HepG2 (cell line): ENCODE data around the gene HES1. TPM values are rescaled to one million over a fixed set of nuclear protein-coding genes. Genes with fewer than 3 reads are reported as not detected.

Experiments used
- MAZ ChIP-seq, 2 experiments: sonication (generic) in 1 of 2; formaldehyde crosslinking in 1 of 2; IDR thresholded peaks; 2 replicates each; pipeline versions ENCODE4 v1.5.0 to v1.6.1; 2012 to 2020; ENCODE audit warnings: low read depth in 2 of 2, mild to moderate bottlenecking in 2 of 2, borderline replicate concordance in 1 of 2, improper control_type of control experiment in 1 of 2, low read length in 1 of 2, missing genetic modification reagents in 1 of 2, moderate library complexity in 1 of 2
- MYC ChIP-seq: sonication (generic); formaldehyde crosslinking; IDR thresholded peaks from 2 replicates; pipeline ENCODE4 v1.9.0; 2021; ENCODE audit warnings: missing genetic modification reagents, borderline replicate concordance
- RBFOX2 ChIP-seq: fragments of 200-400 bp; formaldehyde crosslinking; IDR thresholded peaks from 2 replicates; pipeline ENCODE4 v1.6.1; 2017; ENCODE audit warnings: low read depth, mild to moderate bottlenecking, low read length
- RBM22 ChIP-seq: fragments of 200-400 bp; formaldehyde crosslinking; optimal IDR thresholded peaks from 2 replicates; pipeline ENCODE3; 2017; ENCODE audit warnings: mild to moderate bottlenecking, low read length, moderate library complexity
- ZFAT ChIP-seq: sonication (generic); formaldehyde crosslinking; conservative IDR thresholded peaks from 2 replicates; pipeline ENCODE4 v1.8.1; 2023; ENCODE audit warnings: missing genetic modification reagents, inconsistent platforms
- ZNF160 ChIP-seq: sonication (generic); formaldehyde crosslinking; IDR thresholded peaks from 2 replicates; pipeline ENCODE4 v1.8.0; 2022; ENCODE audit warnings: mild to moderate bottlenecking, inconsistent platforms, missing genetic modification reagents
- ZNF343 ChIP-seq: sonication (generic); formaldehyde crosslinking; IDR thresholded peaks from 2 replicates; pipeline ENCODE4 v1.4.0; 2020; ENCODE audit warnings: mild to moderate bottlenecking, missing genetic modification reagents
- ZNF441 ChIP-seq: sonication (generic); formaldehyde crosslinking; IDR thresholded peaks from 2 replicates; pipeline ENCODE4 v1.7.0; 2021; ENCODE audit warnings: missing genetic modification reagents, borderline replicate concordance
- polyA plus RNA-seq, 8 experiments: library from polyadenylated mRNA; depleted of rRNA in 3 of 8; stranded (reverse) in 7 of 8; unstranded in 1 of 8; fragments of >200 nt; fragmentation: Illumina TruSeq in 4 of 8; extraction: Trizol in 4 of 8; gene quantifications; 2 replicates each; pipeline versions ENCODE4 v1.2.1 to v1.2.3, GENCODE V29; 2011 to 2016; ENCODE audit warnings: low read depth in 4 of 8, missing spikeins in 1 of 8, mixed read lengths in 1 of 8; ENCODE audit not compliant: insufficient read depth in 1 of 8
- total RNA-seq, 5 experiments: library from RNA; depleted of rRNA; stranded (reverse); fragments of >200 nt; fragmentation: Illumina TruSeq; extraction: Trizol; gene quantifications; 2 replicates each; pipeline ENCODE4 v1.2.3, GENCODE V29; 2016; ENCODE audit warnings: low read depth in 1 of 5
- TF ChIP-seq, protein P1 (sequence below), 2 experiments: fragments of 450-650 bp in 1 of 2; sonication (generic) in 1 of 2; formaldehyde crosslinking in 1 of 2; IDR thresholded peaks; 2 replicates each; pipeline versions ENCODE4 v1.6.1 to v1.8.0; 2016 to 2022; ENCODE audit warnings: antibody characterized with exemption in 1 of 2, mild to moderate bottlenecking in 1 of 2, missing genetic modification reagents in 1 of 2
- TF ChIP-seq, protein P2 (sequence below): sonication (generic); formaldehyde crosslinking; IDR thresholded peaks from 2 replicates; pipeline ENCODE4 v1.4.0; 2020; ENCODE audit warnings: missing genetic modification reagents
- TF ChIP-seq, protein P3 (sequence below): IDR thresholded peaks from 2 replicates; pipeline ENCODE4 v1.6.1; 2012; ENCODE audit warnings: low read depth, low read length, improper control_type of control experiment
- TF ChIP-seq, protein P4 (sequence below): sonication (generic); formaldehyde crosslinking; IDR thresholded peaks from 2 replicates; pipeline ENCODE4 v1.8.1; 2023; ENCODE audit warnings: mild to moderate bottlenecking, missing genetic modification reagents, borderline replicate concordance

The HES1 gene
- total and polyA plus RNA-seq, 2 of the 13 experiments (the other 11 are each of a cell fraction or from before 2014, with no cell fraction given) = 15.4 to 19.8 TPM

DNA sequence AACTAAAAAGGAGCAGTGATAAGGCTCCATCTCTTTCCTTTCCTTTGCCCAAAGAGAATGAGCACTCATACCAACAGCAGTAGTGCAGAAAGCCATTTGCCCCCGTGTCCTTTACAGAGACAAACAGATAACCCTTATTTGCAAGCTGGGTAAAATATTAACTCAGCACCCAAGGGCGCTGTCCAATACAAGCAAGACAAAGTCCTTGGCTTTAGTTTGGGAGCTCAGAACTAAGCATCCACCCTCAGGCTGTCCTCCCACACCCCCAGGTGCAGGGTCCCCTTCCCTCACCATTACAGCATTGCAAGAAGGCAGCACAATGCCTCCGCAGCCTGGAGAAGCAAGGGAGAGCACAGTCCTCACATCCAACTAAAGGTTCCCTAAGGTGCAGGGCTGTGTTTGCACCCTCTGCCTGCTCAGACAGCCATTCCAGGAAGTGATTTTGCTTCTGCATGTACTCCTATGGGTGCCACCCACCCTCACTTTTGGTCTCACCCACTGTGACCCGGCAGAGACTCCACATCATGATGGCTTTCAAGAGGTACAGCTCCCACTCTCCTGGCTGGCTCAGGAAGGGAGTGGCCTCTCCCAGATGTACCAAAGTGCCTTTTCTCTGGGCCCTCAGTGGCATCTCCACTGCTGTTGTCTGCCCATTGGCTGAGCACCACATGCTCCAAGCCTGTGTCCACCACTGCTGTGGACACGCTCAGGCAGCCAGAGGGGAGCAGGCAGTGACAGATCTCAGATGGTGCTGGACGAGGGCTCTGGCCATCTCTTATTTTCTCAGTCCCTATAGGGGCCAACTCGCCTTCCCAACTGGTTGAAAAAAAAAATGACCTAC lies 34.1 kb upstream of the HES1 start (continued):
- TF ChIP-seq, protein P1, sequence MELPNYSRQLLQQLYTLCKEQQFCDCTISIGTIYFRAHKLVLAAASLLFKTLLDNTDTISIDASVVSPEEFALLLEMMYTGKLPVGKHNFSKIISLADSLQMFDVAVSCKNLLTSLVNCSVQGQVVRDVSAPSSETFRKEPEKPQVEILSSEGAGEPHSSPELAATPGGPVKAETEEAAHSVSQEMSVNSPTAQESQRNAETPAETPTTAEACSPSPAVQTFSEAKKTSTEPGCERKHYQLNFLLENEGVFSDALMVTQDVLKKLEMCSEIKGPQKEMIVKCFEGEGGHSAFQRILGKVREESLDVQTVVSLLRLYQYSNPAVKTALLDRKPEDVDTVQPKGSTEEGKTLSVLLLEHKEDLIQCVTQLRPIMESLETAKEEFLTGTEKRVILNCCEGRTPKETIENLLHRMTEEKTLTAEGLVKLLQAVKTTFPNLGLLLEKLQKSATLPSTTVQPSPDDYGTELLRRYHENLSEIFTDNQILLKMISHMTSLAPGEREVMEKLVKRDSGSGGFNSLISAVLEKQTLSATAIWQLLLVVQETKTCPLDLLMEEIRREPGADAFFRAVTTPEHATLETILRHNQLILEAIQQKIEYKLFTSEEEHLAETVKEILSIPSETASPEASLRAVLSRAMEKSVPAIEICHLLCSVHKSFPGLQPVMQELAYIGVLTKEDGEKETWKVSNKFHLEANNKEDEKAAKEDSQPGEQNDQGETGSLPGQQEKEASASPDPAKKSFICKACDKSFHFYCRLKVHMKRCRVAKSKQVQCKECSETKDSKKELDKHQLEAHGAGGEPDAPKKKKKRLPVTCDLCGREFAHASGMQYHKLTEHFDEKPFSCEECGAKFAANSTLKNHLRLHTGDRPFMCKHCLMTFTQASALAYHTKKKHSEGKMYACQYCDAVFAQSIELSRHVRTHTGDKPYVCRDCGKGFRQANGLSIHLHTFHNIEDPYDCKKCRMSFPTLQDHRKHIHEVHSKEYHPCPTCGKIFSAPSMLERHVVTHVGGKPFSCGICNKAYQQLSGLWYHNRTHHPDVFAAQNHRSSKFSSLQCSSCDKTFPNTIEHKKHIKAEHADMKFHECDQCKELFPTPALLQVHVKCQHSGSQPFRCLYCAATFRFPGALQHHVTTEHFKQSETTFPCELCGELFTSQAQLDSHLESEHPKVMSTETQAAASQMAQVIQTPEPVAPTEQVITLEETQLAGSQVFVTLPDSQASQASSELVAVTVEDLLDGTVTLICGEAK (IDR thresholded peaks at IDR 0.05) = no peak
- TF ChIP-seq, protein P1 (CRISPR knock-in tag; IDR thresholded peaks at IDR 0.05) = no peak
- TF ChIP-seq MAZ (IDR thresholded peaks at IDR 0.05; ENCODE audit: borderline replicate concordance, low read depth, low read length) (no peak), MAZ (CRISPR knock-in tag; IDR thresholded peaks at IDR 0.05; ENCODE audit: low read depth) (no peak; the same call in 1 of the 2 replicates), MYC (CRISPR knock-in tag) (peak; percentile 37), RBFOX2 (no peak), ZNF343 (CRISPR knock-in tag) (0 out of 2 replicates have a peak, but pooled peaks have one; percentile 60), RBM22 (peak; percentile 32), ZNF160 (CRISPR knock-in tag) (no peak), ZFAT (CRISPR knock-in tag) (no peak), ZNF441 (peak; percentile 67; the same call in 1 of the 2 replicates)
- TF ChIP-seq, protein P2, sequence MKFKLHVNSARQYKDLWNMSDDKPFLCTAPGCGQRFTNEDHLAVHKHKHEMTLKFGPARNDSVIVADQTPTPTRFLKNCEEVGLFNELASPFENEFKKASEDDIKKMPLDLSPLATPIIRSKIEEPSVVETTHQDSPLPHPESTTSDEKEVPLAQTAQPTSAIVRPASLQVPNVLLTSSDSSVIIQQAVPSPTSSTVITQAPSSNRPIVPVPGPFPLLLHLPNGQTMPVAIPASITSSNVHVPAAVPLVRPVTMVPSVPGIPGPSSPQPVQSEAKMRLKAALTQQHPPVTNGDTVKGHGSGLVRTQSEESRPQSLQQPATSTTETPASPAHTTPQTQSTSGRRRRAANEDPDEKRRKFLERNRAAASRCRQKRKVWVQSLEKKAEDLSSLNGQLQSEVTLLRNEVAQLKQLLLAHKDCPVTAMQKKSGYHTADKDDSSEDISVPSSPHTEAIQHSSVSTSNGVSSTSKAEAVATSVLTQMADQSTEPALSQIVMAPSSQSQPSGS = peak; percentile 76; the same call in 1 of the 2 replicates
- TF ChIP-seq, protein P3, sequence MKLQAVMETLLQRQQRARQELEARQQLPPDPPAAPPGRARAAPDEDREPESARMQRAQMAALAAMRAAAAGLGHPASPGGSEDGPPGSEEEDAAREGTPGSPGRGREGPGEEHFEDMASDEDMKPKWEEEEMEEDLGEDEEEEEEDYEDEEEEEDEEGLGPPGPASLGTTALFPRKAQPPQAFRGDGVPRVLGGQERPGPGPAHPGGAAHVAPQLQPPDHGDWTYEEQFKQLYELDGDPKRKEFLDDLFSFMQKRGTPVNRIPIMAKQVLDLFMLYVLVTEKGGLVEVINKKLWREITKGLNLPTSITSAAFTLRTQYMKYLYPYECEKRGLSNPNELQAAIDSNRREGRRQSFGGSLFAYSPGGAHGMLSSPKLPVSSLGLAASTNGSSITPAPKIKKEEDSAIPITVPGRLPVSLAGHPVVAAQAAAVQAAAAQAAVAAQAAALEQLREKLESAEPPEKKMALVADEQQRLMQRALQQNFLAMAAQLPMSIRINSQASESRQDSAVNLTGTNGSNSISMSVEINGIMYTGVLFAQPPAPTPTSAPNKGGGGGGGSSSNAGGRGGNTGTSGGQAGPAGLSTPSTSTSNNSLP = no peak
- TF ChIP-seq, protein P4, sequence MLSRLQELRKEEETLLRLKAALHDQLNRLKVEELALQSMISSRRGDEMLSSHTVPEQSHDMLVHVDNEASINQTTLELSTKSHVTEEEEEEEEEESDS (CRISPR knock-in tag) = no peak
